ENCODE results near the gene CD36.

CD36 gene

GRCh38 chr7:80699045-80699638 lies 60.7 kb downstream of the CD36 start:
- H3K9me3 ChIP-seq: no peaks in the 10 kb centered on the region
- no peaks in the 10 kb centered on the region for H3K36me3 ChIP-seq
- TF ChIP-seq CTCF (IDR thresholded peaks at IDR 0.05): peak; percentile 75
- H3K27me3 ChIP-seq: no peaks in the 10 kb centered on the region
- no peak overlapping the region for H3K27ac ChIP-seq
- no peak overlapping the region for H3K4me3 ChIP-seq (ENCODE audit: low read depth in 1 of 2, low read length in 1 of 2)
- peaks cover 10 to 14% of the 10 kb centered on the region in 2 experiments for H3K4me1 ChIP-seq (ENCODE audit: control insufficient read depth in 1 of 2, insufficient read depth in 1 of 2, low read depth in 1 of 2, low read length in 1 of 2)

- no peaks in the 10 kb centered on the region for H3K27me3 ChIP-seq
- H3K4me1 ChIP-seq (ENCODE audit: control insufficient read depth in 1 of 2, insufficient read depth in 1 of 2, low read depth in 1 of 2, low read length in 1 of 2): peaks cover 10 to 14% of the 10 kb centered on the region in 2 experiments
- H3K4me3 ChIP-seq (ENCODE audit: low read depth in 1 of 2, low read length in 1 of 2): no peak overlapping the region
- TF ChIP-seq CTCF (IDR thresholded peaks at IDR 0.05): no peak
- H3K36me3 ChIP-seq: no peaks in the 10 kb centered on the region
- no peak overlapping the region for H3K27ac ChIP-seq
- H3K9me3 ChIP-seq: no peaks in the 10 kb centered on the region
Observed at GRCh38 chr7:80699721-80700256, 61.3 kb downstream of the CD36 start.

GRCh38 chr7:80703272-80703671 lies 64.8 kb downstream of the CD36 start:
- H3K9me3 ChIP-seq: no peaks in the 10 kb centered on the region
- H3K27me3 ChIP-seq: no peaks in the 10 kb centered on the region
- H3K4me1 ChIP-seq (ENCODE audit: control insufficient read depth in 1 of 2, insufficient read depth in 1 of 2, low read depth in 1 of 2, low read length in 1 of 2): peaks cover 24 to 36% of the 10 kb centered on the region in 2 experiments
- no peak overlapping the region for H3K27ac ChIP-seq
- no peaks in the 10 kb centered on the region for H3K36me3 ChIP-seq
- no peak overlapping the region for H3K4me3 ChIP-seq (ENCODE audit: low read depth in 1 of 2, low read length in 1 of 2)
- no peak for TF ChIP-seq CTCF (IDR thresholded peaks at IDR 0.05)

GRCh38 chr7:80705130-80705781 lies 66.8 kb downstream of the CD36 start:
- no peaks in the 10 kb centered on the region for H3K27me3 ChIP-seq
- H3K4me1 ChIP-seq (ENCODE audit: control insufficient read depth in 1 of 2, insufficient read depth in 1 of 2, low read depth in 1 of 2, low read length in 1 of 2): peaks cover 29 to 40% of the 10 kb centered on the region in 2 experiments
- no peaks in the 10 kb centered on the region for H3K9me3 ChIP-seq
- TF ChIP-seq CTCF (IDR thresholded peaks at IDR 0.05): no peak
- H3K4me3 ChIP-seq (ENCODE audit: low read depth in 1 of 2, low read length in 1 of 2): no peak overlapping the region
- H3K27ac ChIP-seq: no peak overlapping the region
- H3K36me3 ChIP-seq: no peaks in the 10 kb centered on the region

- H3K27me3 ChIP-seq: no peaks in the 10 kb centered on the region
- peak overlapping the region; percentile 84 for H3K27ac ChIP-seq
- TF ChIP-seq CTCF (IDR thresholded peaks at IDR 0.05): no peak
- H3K4me1 ChIP-seq (ENCODE audit: control insufficient read depth in 1 of 2, insufficient read depth in 1 of 2, low read depth in 1 of 2, low read length in 1 of 2): peaks cover 29 to 39% of the 10 kb centered on the region in 2 experiments
- no peak overlapping the region for H3K4me3 ChIP-seq (ENCODE audit: low read depth in 1 of 2, low read length in 1 of 2)
- H3K9me3 ChIP-seq: no peaks in the 10 kb centered on the region
- H3K36me3 ChIP-seq: no peaks in the 10 kb centered on the region
Observed at GRCh38 chr7:80707318-80707717, 68.9 kb downstream of the CD36 start.
